IMR-90 (cell line): ENCODE measurements around the gene PPIH. TPM values are rescaled to one million over a fixed set of nuclear protein-coding genes. Genes with fewer than 3 reads are reported as not detected.

ENCODE experiments used
- ATAC-seq: fragments of 200-7000 bp; cut with Tn5 transposase; 2 replicates; pipeline ENCODE4 v1.9.1; 2020; ENCODE audit warnings: low read depth, mild to moderate bottlenecking, moderate library complexity
- BruUV-seq: library from RNA; stranded (reverse); fragments of 400-500 nt; replicated peaks from 2 replicates; lab custom pipeline; 2021; lab: Mats Ljungman, UMichigan
- CTCF ChIA-PET: fragments of 300-600 bp; formaldehyde crosslinking; extraction: SDS; loops from one replicate; lab custom pipeline; 2021; ENCODE audit warnings: antibody characterized with exemption; lab: Yijun Ruan, JAX
- POLR2A ChIA-PET: fragments of 300-600 bp; sonication (Branson Sonifier 250); formaldehyde crosslinking; loops from one replicate; lab custom pipeline; 2022; ENCODE audit warnings: antibody characterized with exemption; ENCODE audit not compliant: unreplicated experiment; lab: Charles Lee
- DNase-seq: peaks from one replicate; pipeline ENCODE4 v3.0.0; 2013
- H2AFZ ChIP-seq: replicated peaks from 2 replicates; pipeline ENCODE3; 2013; ENCODE audit warnings: low read length, mild to moderate bottlenecking; ENCODE audit not compliant: poor library complexity
- H2AK5ac ChIP-seq: 2 replicates; pipeline ENCODE4 v1.6.1; 2013; ENCODE audit warnings: low read depth, low read length, inconsistent platforms
- H2AK9ac ChIP-seq: replicated peaks from 2 replicates; pipeline ENCODE3; 2013; ENCODE audit warnings: mild to moderate bottlenecking, low read depth, low read length, moderate library complexity; ENCODE audit not compliant: poor library complexity
- H2BK120ac ChIP-seq: 2 replicates; pipeline ENCODE4 v1.6.1; 2013; ENCODE audit warnings: low read depth, low read length, inconsistent platforms
- H2BK15ac ChIP-seq: 3 replicates; pipeline ENCODE4 v1.6.1; 2013; ENCODE audit warnings: low read depth, low read length, inconsistent platforms
- H2BK20ac ChIP-seq: 2 replicates; pipeline ENCODE4 v1.6.1; 2013; ENCODE audit warnings: low read depth, mild to moderate bottlenecking, inconsistent platforms, low read length, moderate library complexity
- H2BK5ac ChIP-seq: 2 replicates; pipeline ENCODE4 v1.6.1; 2013; ENCODE audit warnings: mild to moderate bottlenecking, low read depth, low read length, inconsistent platforms; ENCODE audit not compliant: poor library complexity, severe bottlenecking
- H3K14ac ChIP-seq: replicated peaks from 2 replicates; pipeline ENCODE4 v1.6.1; 2013; ENCODE audit warnings: low read depth, low read length, inconsistent platforms
- H3K18ac ChIP-seq: 2 replicates; pipeline ENCODE4 v1.6.1; 2013; ENCODE audit warnings: low read depth, low read length, control low read depth
- H3K23ac ChIP-seq: 2 replicates; pipeline ENCODE4 v1.6.1; 2013; ENCODE audit warnings: low read depth, low read length, inconsistent platforms
- H3K27ac ChIP-seq: 2 replicates; pipeline ENCODE4 v1.5.1; 2013; ENCODE audit warnings: mild to moderate bottlenecking, control low read depth, low read length; ENCODE audit not compliant: insufficient read depth
- H3K27me3 ChIP-seq: 2 replicates; pipeline ENCODE4 v1.6.1; 2013; ENCODE audit warnings: low read length; ENCODE audit not compliant: control insufficient read depth, insufficient read depth
- H3K36me3 ChIP-seq: 2 replicates; pipeline ENCODE4 v1.6.1; 2013; ENCODE audit warnings: low read length, mixed read lengths; ENCODE audit not compliant: control insufficient read depth, insufficient read depth
- H3K4ac ChIP-seq: 2 replicates; pipeline ENCODE4 v1.6.1; 2013; ENCODE audit warnings: low read depth, low read length, inconsistent platforms
- H3K4me1 ChIP-seq: 2 replicates; pipeline ENCODE4 v1.6.1; 2013; ENCODE audit warnings: low read length, mixed read lengths; ENCODE audit not compliant: control insufficient read depth, insufficient read depth
- H3K4me2 ChIP-seq: 2 replicates; pipeline ENCODE4 v1.6.1; 2013; ENCODE audit warnings: low read depth, mild to moderate bottlenecking, control low read depth, low read length, moderate library complexity
- H3K4me3 ChIP-seq: 2 replicates; pipeline ENCODE4 v1.5.1; 2013; ENCODE audit warnings: low read depth, mild to moderate bottlenecking, control low read depth, low read length, moderate library complexity; ENCODE audit not compliant: insufficient read depth
- H3K56ac ChIP-seq: 2 replicates; pipeline ENCODE4 v1.6.1; 2013; ENCODE audit warnings: low read length, inconsistent platforms; ENCODE audit not compliant: insufficient read depth; ENCODE audit errors: extremely low read depth
- H3K79me1 ChIP-seq, 2 experiments: 2 replicates each; pipeline ENCODE4 v1.6.1; 2013; ENCODE audit warnings: low read length in 2 of 2, inconsistent platforms in 1 of 2, low read depth in 1 of 2
- H3K9ac ChIP-seq: 2 replicates; pipeline ENCODE4 v1.6.1; 2013; ENCODE audit warnings: low read depth, low read length, control low read depth
- H3K9me1 ChIP-seq: 2 replicates; pipeline ENCODE4 v1.6.1; 2013; ENCODE audit warnings: low read length, inconsistent platforms; ENCODE audit not compliant: insufficient read depth
- H3K9me3 ChIP-seq: 2 replicates; pipeline ENCODE4 v1.6.1; 2013; ENCODE audit warnings: low read length; ENCODE audit not compliant: control insufficient read depth, insufficient read depth
- H4K20me1 ChIP-seq: 2 replicates; pipeline ENCODE4 v1.6.1; 2013; ENCODE audit warnings: low read length, inconsistent platforms; ENCODE audit not compliant: insufficient read depth
- H4K5ac ChIP-seq: 2 replicates; pipeline ENCODE4 v1.6.1; 2013; ENCODE audit warnings: mild to moderate bottlenecking, low read depth, low read length, control low read depth
- H4K8ac ChIP-seq, 2 experiments: 2 replicates each; pipeline ENCODE4 v1.6.1; 2013; ENCODE audit warnings: low read depth in 2 of 2, low read length in 2 of 2, control low read depth in 1 of 2, inconsistent platforms in 1 of 2
- H4K91ac ChIP-seq: 2 replicates; pipeline ENCODE4 v1.6.1; 2013; ENCODE audit warnings: low read depth, low read length, inconsistent platforms; ENCODE audit not compliant: insufficient read depth
- BHLHE40 ChIP-seq: fragments of 150-350 bp; IDR thresholded peaks from 2 replicates; pipeline ENCODE4 v1.6.1; 2016; ENCODE audit warnings: mild to moderate bottlenecking, low read depth, low read length
- CEBPB ChIP-seq: IDR thresholded peaks from 2 replicates; pipeline ENCODE4 v1.6.1; 2012; ENCODE audit warnings: low read depth, low read length, improper control_type of control experiment
- CHD1 ChIP-seq: IDR thresholded peaks from 2 replicates; pipeline ENCODE4 v1.6.1; 2012; ENCODE audit warnings: low read depth, low read length, improper control_type of control experiment
- FOS ChIP-seq: fragments of 150-350 bp; IDR thresholded peaks from 2 replicates; pipeline ENCODE4 v1.6.1; 2016; ENCODE audit warnings: low read depth, low read length
- MAFK ChIP-seq: IDR thresholded peaks from 2 replicates; pipeline ENCODE4 v1.6.1; 2012; ENCODE audit warnings: low read depth, low read length, improper control_type of control experiment
- MAZ ChIP-seq: IDR thresholded peaks from 2 replicates; pipeline ENCODE4 v1.6.1; 2012; ENCODE audit warnings: low read depth, mild to moderate bottlenecking, low read length, improper control_type of control experiment, moderate library complexity, borderline replicate concordance
- MXI1 ChIP-seq: IDR thresholded peaks from 2 replicates; pipeline ENCODE4 v1.6.1; 2012; ENCODE audit warnings: low read depth, mild to moderate bottlenecking, low read length, moderate library complexity, borderline replicate concordance
- NFE2L2 ChIP-seq: fragments of 150-350 bp; IDR thresholded peaks from 2 replicates; pipeline ENCODE4 v1.6.1; 2016; ENCODE audit warnings: low read depth, mild to moderate bottlenecking, low read length
- POLR2A ChIP-seq: IDR thresholded peaks from 2 replicates; pipeline ENCODE4 v1.6.1; 2012; ENCODE audit warnings: mild to moderate bottlenecking, low read depth, low read length
- RAD21 ChIP-seq: IDR thresholded peaks from 2 replicates; pipeline ENCODE4 v1.6.1; 2012; ENCODE audit warnings: low read length, improper control_type of control experiment
- RFX5 ChIP-seq: IDR thresholded peaks from 2 replicates; pipeline ENCODE4 v1.8.0; 2012; ENCODE audit warnings: low read depth, mild to moderate bottlenecking, low read length, moderate library complexity
- SMC3 ChIP-seq: fragments of 150-350 bp; IDR thresholded peaks from 2 replicates; pipeline ENCODE4 v1.6.1; 2016; ENCODE audit warnings: low read depth, mild to moderate bottlenecking, antibody characterized with exemption, low read length, moderate library complexity
- USF2 ChIP-seq: fragments of 150-350 bp; IDR thresholded peaks from 2 replicates; pipeline ENCODE4 v1.6.1; 2017; ENCODE audit warnings: mild to moderate bottlenecking, antibody characterized with exemption, low read length, low read depth
- dilution Hi-C: fragments of 300-500 bp; cut with HindIII; formaldehyde crosslinking; loops from one replicate; pipeline ENCODE4 v1.14.3; 2018; ENCODE audit warnings: low sequenced_read_pairs; ENCODE audit not compliant: unreplicated experiment
- in situ Hi-C: fragments of 300-500 bp; cut with MboI; formaldehyde crosslinking; loops from 3 replicates; pipeline ENCODE4 v1.14.3; 2019; ENCODE audit warnings: low sequenced_read_pairs, inconsistent platforms, mixed read lengths
- intact Hi-C: fragments of 100-400 bp; cut with micrococcal nuclease; formaldehyde crosslinking; loops from 2 replicates; pipeline ENCODE4 v1.10.0; 2022
- polyA plus RNA-seq, 3 experiments: library from polyadenylated mRNA; depleted of rRNA; stranded (reverse); fragments of >200 nt; gene quantifications; 2 replicates each; pipeline ENCODE4 v1.2.3, GENCODE V29; 2012; ENCODE audit warnings: low replicate concordance in 1 of 3
- total RNA-seq: library from RNA; depleted of rRNA; stranded (reverse); fragments of >200 nt; gene quantifications from 2 replicates; pipeline ENCODE4 v1.2.3, GENCODE V29; 2012
- TF ChIP-seq, protein P1 (sequence below): conservative IDR thresholded peaks from 2 replicates; pipeline ENCODE4 v1.5.1; 2012; ENCODE audit warnings: mild to moderate bottlenecking, low read depth, low read length, improper control_type of control experiment
- TF ChIP-seq, protein P2 (sequence below): fragments of 150-350 bp; IDR thresholded peaks from 2 replicates; pipeline ENCODE4 v1.6.1; 2016; ENCODE audit warnings: low read depth, mild to moderate bottlenecking, low read length, moderate library complexity, borderline replicate concordance

The PPIH gene
- total and polyA plus RNA-seq, 2 of the 4 experiments (the other 2 are of a cell fraction): 22.4 to 52.1 TPM

DNA sequence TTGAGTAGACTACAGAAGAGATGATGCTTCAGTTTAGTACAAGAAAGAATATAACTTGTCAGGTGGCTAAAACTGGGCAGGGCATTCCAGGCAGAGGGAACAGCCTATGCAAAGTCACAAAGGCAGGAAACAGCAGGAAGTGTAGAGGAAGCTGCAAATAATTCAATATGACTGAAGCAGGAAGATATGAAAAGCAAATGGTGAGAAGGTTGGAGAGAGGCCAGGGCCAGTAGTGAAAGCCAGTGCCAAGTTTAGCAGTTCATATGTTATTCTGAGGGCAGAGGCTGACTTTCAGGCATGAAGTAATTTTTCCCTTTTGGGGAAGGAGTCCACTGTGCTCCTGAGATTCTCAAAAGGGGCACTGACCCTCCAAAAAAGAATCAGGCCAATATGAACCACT lies 16.0 kb downstream of the PPIH start:
- no peak overlapping the region for H4K5ac ChIP-seq
- H3K9ac ChIP-seq: no peak overlapping the region
- dilution Hi-C loops (no loop called here), in situ Hi-C loops (no loop called here), intact Hi-C loops (no loop called here)
- no peak overlapping the region for H3K4me2 ChIP-seq
- no peak overlapping the region for H3K27ac ChIP-seq
- no peak overlapping the region for H3K4me3 ChIP-seq
- H3K4ac ChIP-seq: no peak overlapping the region
- no peak overlapping the region for H2AK9ac ChIP-seq
- H2AFZ ChIP-seq: no peak overlapping the region
- ChIA-PET POLR2A (no interaction called here), CTCF (no interaction called here)
- ATAC-seq: no peak
- H3K4me1 ChIP-seq: no peaks in the 10 kb centered on the region
- TF ChIP-seq NFE2L2 (no peak), MAZ (no peak), RAD21 (no peak), BHLHE40 (no peak), POLR2A (no peak), CEBPB (no peak), SMC3 (no peak), MAFK (no peak), MXI1 (no peak), RFX5 (no peak), USF2 (no peak), FOS (no peak), CHD1 (no peak)
- TF ChIP-seq, protein P1, sequence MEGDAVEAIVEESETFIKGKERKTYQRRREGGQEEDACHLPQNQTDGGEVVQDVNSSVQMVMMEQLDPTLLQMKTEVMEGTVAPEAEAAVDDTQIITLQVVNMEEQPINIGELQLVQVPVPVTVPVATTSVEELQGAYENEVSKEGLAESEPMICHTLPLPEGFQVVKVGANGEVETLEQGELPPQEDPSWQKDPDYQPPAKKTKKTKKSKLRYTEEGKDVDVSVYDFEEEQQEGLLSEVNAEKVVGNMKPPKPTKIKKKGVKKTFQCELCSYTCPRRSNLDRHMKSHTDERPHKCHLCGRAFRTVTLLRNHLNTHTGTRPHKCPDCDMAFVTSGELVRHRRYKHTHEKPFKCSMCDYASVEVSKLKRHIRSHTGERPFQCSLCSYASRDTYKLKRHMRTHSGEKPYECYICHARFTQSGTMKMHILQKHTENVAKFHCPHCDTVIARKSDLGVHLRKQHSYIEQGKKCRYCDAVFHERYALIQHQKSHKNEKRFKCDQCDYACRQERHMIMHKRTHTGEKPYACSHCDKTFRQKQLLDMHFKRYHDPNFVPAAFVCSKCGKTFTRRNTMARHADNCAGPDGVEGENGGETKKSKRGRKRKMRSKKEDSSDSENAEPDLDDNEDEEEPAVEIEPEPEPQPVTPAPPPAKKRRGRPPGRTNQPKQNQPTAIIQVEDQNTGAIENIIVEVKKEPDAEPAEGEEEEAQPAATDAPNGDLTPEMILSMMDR: no peak
- TF ChIP-seq, protein P2, sequence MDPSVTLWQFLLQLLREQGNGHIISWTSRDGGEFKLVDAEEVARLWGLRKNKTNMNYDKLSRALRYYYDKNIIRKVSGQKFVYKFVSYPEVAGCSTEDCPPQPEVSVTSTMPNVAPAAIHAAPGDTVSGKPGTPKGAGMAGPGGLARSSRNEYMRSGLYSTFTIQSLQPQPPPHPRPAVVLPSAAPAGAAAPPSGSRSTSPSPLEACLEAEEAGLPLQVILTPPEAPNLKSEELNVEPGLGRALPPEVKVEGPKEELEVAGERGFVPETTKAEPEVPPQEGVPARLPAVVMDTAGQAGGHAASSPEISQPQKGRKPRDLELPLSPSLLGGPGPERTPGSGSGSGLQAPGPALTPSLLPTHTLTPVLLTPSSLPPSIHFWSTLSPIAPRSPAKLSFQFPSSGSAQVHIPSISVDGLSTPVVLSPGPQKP: no peak
- H2BK20ac ChIP-seq: no peak overlapping the region
- H4K8ac ChIP-seq: no peak overlapping the region
- BruUV-seq: no TSS peak
- no peak overlapping the region for H2BK15ac ChIP-seq
- no peak overlapping the region for H4K91ac ChIP-seq
- no peak overlapping the region for H3K18ac ChIP-seq
- no peak overlapping the region for H3K23ac ChIP-seq
- H3K56ac ChIP-seq: no peak overlapping the region
- H3K14ac ChIP-seq: no peak overlapping the region
- no peak overlapping the region for H2BK5ac ChIP-seq
- H4K20me1 ChIP-seq: no peaks in the 10 kb centered on the region
- H3K9me1 ChIP-seq: no peaks in the 10 kb centered on the region
- no peak overlapping the region for H2BK120ac ChIP-seq
- DNase-seq: no peak
- no peak overlapping the region for H2AK5ac ChIP-seq
- H3K36me3 ChIP-seq: peaks cover 8% of the 10 kb centered on the region; the same call in 1 of the 2 replicates
- H3K9me3 ChIP-seq: no peaks in the 10 kb centered on the region
- no peaks in the 10 kb centered on the region; a peak in 1 of 4 replicates for H3K79me1 ChIP-seq
- H3K27me3 ChIP-seq: no peaks in the 10 kb centered on the region
